A549 treated with CpdA at 1 μM for 4 hours (cell line): ENCODE data around the gene RHCG. TPM values are rescaled to one million over a fixed set of nuclear protein-coding genes. Genes with fewer than 3 reads are reported as not detected.

Experiments
- total RNA-seq: library from RNA; stranded (reverse); fragments of 200-300 nt; extraction: Qiagen RNA extraction; gene quantifications from 5 replicates; pipeline ENCODE4 v1.2.3, GENCODE V29; 2022; ENCODE audit warnings: low read depth

RHCG gene
- total RNA-seq = 35.4 to 44.9 TPM (median 36.0 TPM) in 5 replicates

DNA sequence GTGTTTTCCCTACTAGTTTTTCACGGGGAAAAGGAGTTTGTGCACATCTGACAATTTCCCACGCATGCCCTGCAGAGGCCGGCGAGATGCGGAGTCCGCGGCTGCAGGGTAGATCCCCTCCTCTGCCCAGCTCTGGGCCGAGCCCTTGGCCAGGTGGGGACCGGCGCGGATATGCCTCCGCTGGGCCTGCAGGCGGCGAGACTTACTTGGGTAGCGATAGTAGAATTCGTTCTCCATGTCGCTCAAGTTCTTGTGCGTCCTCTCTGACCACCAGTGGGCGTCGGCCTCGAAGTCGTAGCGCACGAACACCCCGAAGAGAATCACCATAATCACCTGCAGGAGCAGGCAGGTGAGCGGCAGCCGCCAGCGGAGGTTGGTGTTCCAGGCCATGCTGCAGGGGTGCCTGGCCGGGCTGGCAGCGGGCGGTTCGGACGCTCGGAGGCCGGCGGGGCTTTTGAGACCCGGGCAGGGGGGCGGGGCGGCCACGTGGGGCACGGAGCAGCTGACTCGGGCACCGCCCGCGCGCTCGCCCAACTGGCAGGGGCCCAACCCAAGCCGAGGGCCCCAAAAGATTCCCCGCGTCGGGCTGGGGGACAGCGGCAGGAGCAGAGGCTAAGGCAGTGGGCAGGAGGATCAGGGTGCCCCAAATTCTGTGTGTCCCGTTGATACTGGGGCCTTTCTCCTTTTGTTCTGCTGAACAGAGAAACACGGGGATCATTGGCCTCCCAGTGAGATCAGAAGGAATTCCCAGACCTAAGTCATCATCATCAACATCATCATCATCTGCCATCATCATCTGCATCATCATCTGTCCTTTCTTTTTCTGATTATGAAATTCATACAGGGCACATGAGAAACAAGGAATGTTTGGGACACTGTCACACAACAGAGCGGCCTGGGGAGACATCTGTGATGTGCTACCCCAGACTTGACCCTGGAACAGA lies at the start of gene RHCG:
Gene RHCG (minus strand): TSS at position 429 of the 944 bp plus-strand sequence. CDS start 39 bp downstream, at position 390.

Other genes starting within 250 kb of the RHCG start
- 42.7 to 57.4 TPM (median 46.7 TPM) in 5 replicates for gene POLG, start 161.8 kb downstream of the RHCG start, total RNA-seq
- gene TICRR, start 78.9 kb upstream of the RHCG start, total RNA-seq = 12.8 to 15.7 TPM (median 14.9 TPM) in 5 replicates
- 3.3 to 5.6 TPM (median 3.9 TPM) in 5 replicates for gene KIF7, start 158.9 kb upstream of the RHCG start, total RNA-seq
- 0.06 to 0.11 TPM (median 0.08 TPM) in 3 of 5 replicates, not detected in the others for gene PLIN1, start 182.8 kb upstream of the RHCG start, total RNA-seq
- gene PEX11A, start 194.2 kb upstream of the RHCG start, total RNA-seq = 5.9 to 7.7 TPM (median 6.9 TPM) in 5 replicates
- gene WDR93, start 194.2 kb upstream of the RHCG start, total RNA-seq = 0.06 to 0.28 TPM (median 0.21 TPM) in 4 of 5 replicates, not detected in the other